Lung (tissue), 12 donors: ENCODE results near the gene SMAD1. TPM values are rescaled to one million over a fixed set of nuclear protein-coding genes. Genes with fewer than 3 reads are reported as not detected.

Experiments used
- ATAC-seq: fragments of 200-7000 bp; cut with Tn5 transposase; one replicate; pipeline ENCODE4 v1.9.1; 2020; ENCODE audit warnings: moderate number of reproducible peaks; ENCODE audit not compliant: insufficient read depth, low FRiP score
- DNase-seq, 3 donors: peaks; one replicate each; pipeline ENCODE4 v3.0.0-alpha.2; 2013 to 2017
- H3K27ac ChIP-seq, 2 donors: one replicate each; pipeline ENCODE4 v1.5.1; 2013; ENCODE audit warnings: mild to moderate bottlenecking in 2 of 2, moderate library complexity in 2 of 2, control low read depth in 1 of 2, inconsistent platforms in 1 of 2, low read depth in 1 of 2, low read length in 1 of 2
- H3K27me3 ChIP-seq, 3 donors: one replicate each; pipeline ENCODE4 v1.5.1; 2013; ENCODE audit warnings: low read length in 2 of 3; ENCODE audit not compliant: control insufficient read depth in 3 of 3, insufficient read depth in 3 of 3
- H3K36me3 ChIP-seq, 4 donors: one replicate each; pipeline ENCODE4 v1.5.1; 2013; ENCODE audit warnings: low read length in 4 of 4, mild to moderate bottlenecking in 1 of 4, moderate library complexity in 1 of 4; ENCODE audit not compliant: control insufficient read depth in 4 of 4, insufficient read depth in 4 of 4
- H3K4me1 ChIP-seq, 5 donors: one replicate each; pipeline ENCODE4 v1.5.1; 2013; ENCODE audit warnings: low read length in 5 of 5, mild to moderate bottlenecking in 2 of 5, moderate library complexity in 1 of 5; ENCODE audit not compliant: control insufficient read depth in 5 of 5, insufficient read depth in 5 of 5
- H3K4me3 ChIP-seq: one replicate; pipeline ENCODE4 v1.5.1; 2013; ENCODE audit warnings: mild to moderate bottlenecking, control low read depth, moderate library complexity
- H3K9ac ChIP-seq, 2 donors: one replicate each; pipeline ENCODE4 v1.5.1; 2013; ENCODE audit warnings: low read length in 2 of 2, control low read depth in 1 of 2; ENCODE audit not compliant: insufficient read depth in 1 of 2
- H3K9me3 ChIP-seq, 4 donors: one replicate each; pipeline ENCODE4 v1.5.1; 2013; ENCODE audit warnings: low read length in 3 of 4, mild to moderate bottlenecking in 1 of 4, moderate library complexity in 1 of 4; ENCODE audit not compliant: control insufficient read depth in 4 of 4, insufficient read depth in 3 of 4
- CTCF ChIP-seq: IDR thresholded peaks from 2 replicates; pipeline ENCODE4 v1.5.1; 2012; ENCODE audit warnings: mild to moderate bottlenecking; ENCODE audit errors: control extremely low read depth, extremely low read depth
- WGBS, 2 donors: extraction: QIAGEN DNeasy Blood & Tissue Kit; methylation state at CpG; one replicate each; pipeline ENCODE4 v1.1.7; 2013; 5-methylcytosine and 5-hydroxymethylcytosine counted together
- polyA plus RNA-seq, 2 donors: library from polyadenylated mRNA; stranded (reverse); fragments of 200-250 nt; gene quantifications; one replicate each; pipeline ENCODE4 v1.2.1, GENCODE V29; 2013
- total RNA-seq, 2 donors: library from RNA; depleted of rRNA in 1 of 2; stranded (reverse); fragments of >200 nt in 1 of 2; gene quantifications; one replicate each; pipeline ENCODE4 v1.2.1, GENCODE V29; 2014 to 2021
- donor health status: control.
- donor health status: control.
- donor health status: Bipolar disorder and iron deficiency.
- donor health status: healthy.
- donor health status: DM: yes; HTN: yes; CAD: no.

Gene SMAD1
- total and polyA plus RNA-seq, 4 donors = 3.7 to 50.3 (median 19.9) TPM

GRCh38 chr4:145497199-145498149 is 15.8 kb downstream of the SMAD1 start:
- Histone ChIP-seq H3K27ac (no peak overlapping the region), H3K27me3 (no peaks in the 10 kb centered on the region), H3K4me3 (no peak overlapping the region), H3K4me1 (peaks cover 4 to 16% (median 7%) of the 10 kb centered on the region in 5 donors), H3K36me3 (no peaks in the 10 kb centered on the region), H3K9ac (no peak overlapping the region), H3K9me3 (no peaks in the 10 kb centered on the region)
- no peak for TF ChIP-seq CTCF
- WGBS, 2 donors = 88 to 93% methylated on average over 9 of the region's 9 CpGs
- no peak for DNase-seq
- ATAC-seq = no peak

GRCh38 chr4:145498430-145498829 is 16.8 kb downstream of the SMAD1 start:
- TF ChIP-seq CTCF = no peak
- H3K9ac ChIP-seq = no peak overlapping the region
- ATAC-seq (no peak), DNase-seq (no peak)
- H3K4me3 ChIP-seq = no peak overlapping the region
- H3K27me3 ChIP-seq = no peaks in the 10 kb centered on the region
- H3K9me3 ChIP-seq = no peaks in the 10 kb centered on the region
- no peak overlapping the region for H3K27ac ChIP-seq
- H3K36me3 ChIP-seq = no peaks in the 10 kb centered on the region
- H3K4me1 ChIP-seq = peaks cover 0 to 16% (median 3%) of the 10 kb centered on the region in 5 donors

GRCh38 chr4:145501051-145501660 is 19.5 kb downstream of the SMAD1 start:
- peaks cover 0 to 18% (median 8%) of the 10 kb centered on the region in 5 donors for H3K4me1 ChIP-seq
- no peak overlapping the region for H3K4me3 ChIP-seq
- peak in 2 of 3 donors; percentile 26 to 38 for DNase-seq
- no peak overlapping the region for H3K9ac ChIP-seq
- WGBS, 2 donors = 42 to 58% methylated on average over 3 of the region's 3 CpGs
- H3K36me3 ChIP-seq = no peaks in the 10 kb centered on the region
- H3K27me3 ChIP-seq = no peaks in the 10 kb centered on the region
- TF ChIP-seq CTCF = no peak
- H3K27ac ChIP-seq = peak overlapping the region in 1 of 2 donors; percentile 9
- peak; percentile 21 for ATAC-seq
- no peaks in the 10 kb centered on the region for H3K9me3 ChIP-seq
